HEK293T (cell line): ENCODE data around the gene ETF1.

Experiments used
- CTCF ChIA-PET: fragments of 350-600 bp; formaldehyde crosslinking; extraction: SDS; loops from one replicate; lab custom pipeline; 2021; ENCODE audit warnings: antibody characterized with exemption, inconsistent platforms; lab: Yijun Ruan, JAX
- POLR2A ChIA-PET: fragments of 350-600 bp; formaldehyde crosslinking; extraction: SDS; loops from one replicate; lab custom pipeline; 2020; ENCODE audit warnings: antibody characterized with exemption, inconsistent platforms; lab: Yijun Ruan, JAX
- DNase-seq: peaks from one replicate; pipeline ENCODE4 v3.0.0; 2012; ENCODE audit warnings: mixed read lengths; ENCODE audit errors: extremely low spot score
- ARNT ChIP-seq: fragments of 450-650 bp; IDR thresholded peaks from 2 replicates; pipeline ENCODE4 v1.6.1; 2017; ENCODE audit warnings: mild to moderate bottlenecking
- BHLHE40 ChIP-seq: fragments of 450-650 bp; IDR thresholded peaks from 2 replicates; pipeline ENCODE4 v1.6.1; 2016; ENCODE audit warnings: mild to moderate bottlenecking, moderate library complexity, borderline replicate concordance
- CTBP1 ChIP-seq: fragments of 450-650 bp; IDR thresholded peaks from 2 replicates; pipeline ENCODE4 v1.6.1; 2016; ENCODE audit warnings: borderline replicate concordance
- ELF4 ChIP-seq: fragments of 450-650 bp; IDR thresholded peaks from 2 replicates; pipeline ENCODE4 v1.6.1; 2017; ENCODE audit warnings: antibody characterized with exemption
- FOXA1 ChIP-seq: fragments of 450-650 bp; IDR thresholded peaks from 2 replicates; pipeline ENCODE4 v1.6.1; 2016; ENCODE audit warnings: mild to moderate bottlenecking
- FOXK2 ChIP-seq: fragments of 450-650 bp; IDR thresholded peaks from 2 replicates; pipeline ENCODE4 v1.6.1; 2016; ENCODE audit warnings: mild to moderate bottlenecking
- FOXM1 ChIP-seq: fragments of 450-650 bp; IDR thresholded peaks from 2 replicates; pipeline ENCODE4 v1.6.1; 2017; ENCODE audit warnings: mild to moderate bottlenecking, borderline replicate concordance
- HDGF ChIP-seq: fragments of 450-650 bp; IDR thresholded peaks from 2 replicates; pipeline ENCODE4 v1.6.1; 2017; ENCODE audit warnings: antibody characterized with exemption, borderline replicate concordance
- L3MBTL2 ChIP-seq: fragments of 450-650 bp; conservative IDR thresholded peaks from 2 replicates; pipeline ENCODE4 v1.6.1; 2016; ENCODE audit warnings: mild to moderate bottlenecking
- LEF1 ChIP-seq: fragments of 450-650 bp; IDR thresholded peaks from 2 replicates; pipeline ENCODE4 v1.6.1; 2017; ENCODE audit warnings: mild to moderate bottlenecking, borderline replicate concordance
- NFRKB ChIP-seq: fragments of 450-650 bp; IDR thresholded peaks from 2 replicates; pipeline ENCODE4 v1.6.1; 2016; ENCODE audit warnings: mild to moderate bottlenecking, moderate library complexity
- PKNOX1 ChIP-seq: fragments of 450-650 bp; IDR thresholded peaks from 2 replicates; pipeline ENCODE4 v1.6.1; 2016
- SP1 ChIP-seq: fragments of 450-650 bp; IDR thresholded peaks from 2 replicates; pipeline ENCODE4 v1.6.1; 2017
- SUZ12 ChIP-seq: fragments of 450-650 bp; IDR thresholded peaks from 2 replicates; pipeline ENCODE4 v1.6.1; 2016; ENCODE audit warnings: mild to moderate bottlenecking
- TARDBP ChIP-seq: fragments of 450-650 bp; IDR thresholded peaks from 2 replicates; pipeline ENCODE4 v1.6.1; 2016
- ZNF384 ChIP-seq: fragments of 450-650 bp; IDR thresholded peaks from 2 replicates; pipeline ENCODE4 v1.6.1; 2016

Gene ETF1

GRCh38 chr5:138573949-138574670 lies 31.1 kb upstream of the ETF1 start:
- CTCF ChIA-PET, result no interaction called here
- DNase-seq, result no peak
- POLR2A ChIA-PET, result interaction anchor here (0.7 to 4.4 kb wide), 4 partner anchors 10 to 31 kb away, joined by 3 to 31 read pairs (median 3); partner anchors contain the start of gene ETF1
- no peak for TF ChIP-seq TARDBP
- TF ChIP-seq ZNF384, result no peak
- no peak for TF ChIP-seq L3MBTL2
- TF ChIP-seq PKNOX1, result no peak
- no peak for TF ChIP-seq NFRKB
- no peak for TF ChIP-seq SUZ12
- TF ChIP-seq LEF1, result no peak
- TF ChIP-seq SP1, result no peak
- no peak for TF ChIP-seq FOXK2
- no peak for TF ChIP-seq CTBP1
- TF ChIP-seq FOXA1, result no peak
- TF ChIP-seq FOXM1, result no peak
- no peak for TF ChIP-seq BHLHE40
- no peak for TF ChIP-seq ELF4
- no peak for TF ChIP-seq ARNT
- no peak for TF ChIP-seq HDGF

- DNase-seq, result no peak
- CTCF ChIA-PET, result no interaction called here
- TF ChIP-seq LEF1 (no peak), NFRKB (no peak), ZNF384 (no peak), ARNT (no peak), BHLHE40 (no peak), CTBP1 (no peak), FOXK2 (no peak), FOXA1 (no peak), HDGF (no peak)
- POLR2A ChIA-PET, result interaction anchor here (4.4 kb wide), 1 partner anchor 30 kb away, joined by 31 read pairs; the partner anchor contains the start of gene ETF1
Observed at GRCh38 chr5:138573223-138573622, 30.2 kb upstream of the ETF1 start.

GRCh38 chr5:138570871-138571270 lies 27.8 kb upstream of the ETF1 start:
- ChIA-PET CTCF (no interaction called here), POLR2A (no interaction called here)
- TF ChIP-seq SUZ12, result no peak
- TF ChIP-seq FOXK2, result no peak
- no peak for TF ChIP-seq HDGF
- TF ChIP-seq TARDBP, result no peak
- TF ChIP-seq NFRKB, result no peak
- TF ChIP-seq ZNF384, result no peak
- no peak for TF ChIP-seq FOXM1
- no peak for TF ChIP-seq LEF1
- no peak for TF ChIP-seq SP1
- no peak for TF ChIP-seq L3MBTL2
- no peak for TF ChIP-seq CTBP1
- no peak for TF ChIP-seq PKNOX1
- TF ChIP-seq ARNT, result no peak
- no peak for TF ChIP-seq ELF4
- no peak for TF ChIP-seq FOXA1
- no peak for TF ChIP-seq BHLHE40
- DNase-seq, result no peak

GRCh38 chr5:138569782-138570181 lies 26.7 kb upstream of the ETF1 start:
- TF ChIP-seq BHLHE40, result no peak
- TF ChIP-seq ARNT, result no peak
- no peak for TF ChIP-seq TARDBP
- TF ChIP-seq NFRKB, result no peak
- TF ChIP-seq FOXA1, result no peak
- no peak for DNase-seq
- POLR2A ChIA-PET, result no interaction called here

GRCh38 chr5:138568061-138568824 lies 25.2 kb upstream of the ETF1 start:
- no peak for DNase-seq
- POLR2A ChIA-PET, result interaction anchor here (1.1 to 1.4 kb wide), 3 partner anchors 15 to 705 kb away, joined by 3 to 4 read pairs (median 3); no protein-coding TSS in a partner anchor
- TF ChIP-seq ARNT, result no peak
- no peak for TF ChIP-seq CTBP1
- TF ChIP-seq PKNOX1, result no peak
- no peak for TF ChIP-seq L3MBTL2
- CTCF ChIA-PET, result interaction anchor here (0.6 to 1.7 kb wide), 3 partner anchors 11 to 33 kb away, joined by 3 to 6 read pairs (median 6); no protein-coding TSS in a partner anchor

More at GRCh38 chr5:138569782-138570181, 26.7 kb upstream of the ETF1 start:
- CTCF ChIA-PET, result no interaction called here

- ChIA-PET CTCF (interaction anchor here (0.7 kb wide), 1 partner anchor 744 kb away, joined by 5 read pairs; no protein-coding TSS in a partner anchor), POLR2A (interaction anchor here (1.3 kb wide), 1 partner anchor 9 kb away, joined by 6 read pairs; the partner anchor contains the start of gene HSPA9)
- no peak for DNase-seq
- no peak for TF ChIP-seq FOXA1
- TF ChIP-seq CTBP1, result no peak
- no peak for TF ChIP-seq LEF1
- no peak for TF ChIP-seq ARNT
- TF ChIP-seq FOXM1, result no peak
- no peak for TF ChIP-seq ZNF384
- TF ChIP-seq FOXK2, result no peak
- TF ChIP-seq SP1, result no peak
- TF ChIP-seq NFRKB, result no peak
- no peak for TF ChIP-seq BHLHE40
- TF ChIP-seq PKNOX1, result no peak
- TF ChIP-seq L3MBTL2, result no peak
Observed at GRCh38 chr5:138566792-138567191, 23.8 kb upstream of the ETF1 start.
